HEK293T (cell line): ENCODE measurements around the gene BTG2.
A peak's percentile ranks its signal among the peaks of the same experiment; 100 is the strongest.

ENCODE experiments used
- ARNT ChIP-seq: fragments of 450-650 bp; IDR thresholded peaks from 2 replicates; pipeline ENCODE4 v1.6.1; 2017; ENCODE audit warnings: mild to moderate bottlenecking
- BHLHE40 ChIP-seq: fragments of 450-650 bp; IDR thresholded peaks from 2 replicates; pipeline ENCODE4 v1.6.1; 2016; ENCODE audit warnings: mild to moderate bottlenecking, moderate library complexity, borderline replicate concordance
- ELF4 ChIP-seq: fragments of 450-650 bp; IDR thresholded peaks from 2 replicates; pipeline ENCODE4 v1.6.1; 2017; ENCODE audit warnings: antibody characterized with exemption
- FOXM1 ChIP-seq: fragments of 450-650 bp; IDR thresholded peaks from 2 replicates; pipeline ENCODE4 v1.6.1; 2017; ENCODE audit warnings: mild to moderate bottlenecking, borderline replicate concordance
- L3MBTL2 ChIP-seq: fragments of 450-650 bp; conservative IDR thresholded peaks from 2 replicates; pipeline ENCODE4 v1.6.1; 2016; ENCODE audit warnings: mild to moderate bottlenecking
- SUZ12 ChIP-seq: fragments of 450-650 bp; IDR thresholded peaks from 2 replicates; pipeline ENCODE4 v1.6.1; 2016; ENCODE audit warnings: mild to moderate bottlenecking

- TF ChIP-seq BHLHE40 (no peak), ELF4 (no peak), SUZ12 (no peak), FOXM1 (no peak), L3MBTL2 (peak; percentile 95), ARNT (no peak)
Measured at GRCh38 chr1:203327684-203328457, 22.6 kb downstream of the BTG2 start.
